Measurements from ENCODE around the gene PCGF1.

GRCh38 chr2:74526649-74527230, 19.2 kb upstream of the PCGF1 start:
- TF ChIP-seq EP300 (IDR thresholded peaks at IDR 0.05; ENCODE audit: borderline replicate concordance), result no peak
- no peak for TF ChIP-seq TAF1 (IDR thresholded peaks at IDR 0.05; ENCODE audit: low read depth)
- no peak for TF ChIP-seq CEBPB (IDR thresholded peaks at IDR 0.05)
- no peak for TF ChIP-seq YY1 (IDR thresholded peaks at IDR 0.05; ENCODE audit: low read depth)
- TF ChIP-seq MAX (IDR thresholded peaks at IDR 0.05), result no peak
- TF ChIP-seq CREB1 (IDR thresholded peaks at IDR 0.05; ENCODE audit: low read depth), result no peak
- TF ChIP-seq, protein P1, sequence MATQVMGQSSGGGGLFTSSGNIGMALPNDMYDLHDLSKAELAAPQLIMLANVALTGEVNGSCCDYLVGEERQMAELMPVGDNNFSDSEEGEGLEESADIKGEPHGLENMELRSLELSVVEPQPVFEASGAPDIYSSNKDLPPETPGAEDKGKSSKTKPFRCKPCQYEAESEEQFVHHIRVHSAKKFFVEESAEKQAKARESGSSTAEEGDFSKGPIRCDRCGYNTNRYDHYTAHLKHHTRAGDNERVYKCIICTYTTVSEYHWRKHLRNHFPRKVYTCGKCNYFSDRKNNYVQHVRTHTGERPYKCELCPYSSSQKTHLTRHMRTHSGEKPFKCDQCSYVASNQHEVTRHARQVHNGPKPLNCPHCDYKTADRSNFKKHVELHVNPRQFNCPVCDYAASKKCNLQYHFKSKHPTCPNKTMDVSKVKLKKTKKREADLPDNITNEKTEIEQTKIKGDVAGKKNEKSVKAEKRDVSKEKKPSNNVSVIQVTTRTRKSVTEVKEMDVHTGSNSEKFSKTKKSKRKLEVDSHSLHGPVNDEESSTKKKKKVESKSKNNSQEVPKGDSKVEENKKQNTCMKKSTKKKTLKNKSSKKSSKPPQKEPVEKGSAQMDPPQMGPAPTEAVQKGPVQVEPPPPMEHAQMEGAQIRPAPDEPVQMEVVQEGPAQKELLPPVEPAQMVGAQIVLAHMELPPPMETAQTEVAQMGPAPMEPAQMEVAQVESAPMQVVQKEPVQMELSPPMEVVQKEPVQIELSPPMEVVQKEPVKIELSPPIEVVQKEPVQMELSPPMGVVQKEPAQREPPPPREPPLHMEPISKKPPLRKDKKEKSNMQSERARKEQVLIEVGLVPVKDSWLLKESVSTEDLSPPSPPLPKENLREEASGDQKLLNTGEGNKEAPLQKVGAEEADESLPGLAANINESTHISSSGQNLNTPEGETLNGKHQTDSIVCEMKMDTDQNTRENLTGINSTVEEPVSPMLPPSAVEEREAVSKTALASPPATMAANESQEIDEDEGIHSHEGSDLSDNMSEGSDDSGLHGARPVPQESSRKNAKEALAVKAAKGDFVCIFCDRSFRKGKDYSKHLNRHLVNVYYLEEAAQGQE (IDR thresholded peaks at IDR 0.05; ENCODE audit: low read depth), result no peak
- TF ChIP-seq ZBTB7A (IDR thresholded peaks at IDR 0.05; ENCODE audit: low read depth), result no peak
- TF ChIP-seq NFIC (IDR thresholded peaks at IDR 0.05), result no peak
